OCI-LY7 (cell line): ENCODE measurements around the gene PRCC.

Experiments used
- CTCF ChIP-seq: fragments of 200-600 bp; sonication (generic); conservative IDR thresholded peaks from 2 replicates; pipeline ENCODE4 v1.5.1; 2014; ENCODE audit warnings: mild to moderate bottlenecking, antibody characterized with exemption, low read length, moderate library complexity, mixed read lengths
- EZH2phosphoT487 ChIP-seq: fragments of 200-600 bp; sonication (generic); IDR thresholded peaks from 2 replicates; pipeline ENCODE4 v1.6.1; 2018; ENCODE audit warnings: low read depth, borderline replicate concordance, mild to moderate bottlenecking, mixed run types, antibody characterized with exemption, low read length, moderate library complexity, mixed read lengths

GRCh38 chr1:156797212-156797871 lies 30.0 kb downstream of the PRCC start:
- TF ChIP-seq CTCF (peak; percentile 94), EZH2phosphoT487 (no peak)
